Central memory CD8-positive, alpha-beta T cell (primary cell): ENCODE data around the gene SLC25A34.

ENCODE experiments used
- ATAC-seq: fragments of 150-1000 bp; cut with Tn5 transposase; replicated peaks from 2 replicates; pipeline ENCODE4 v1.10.0; 2022; ENCODE audit warnings: mild to moderate bottlenecking, moderate FRiP score, moderate number of reproducible peaks; ENCODE audit not compliant: poor library complexity, severe bottlenecking; ENCODE audit errors: extremely low read depth
- DNase-seq, 2 donors: peaks; one replicate each; pipeline ENCODE4 v3.0.0; 2021; ENCODE audit warnings: low spot score in 2 of 2
- H3K27ac Mint-ChIP-seq: one replicate; pipeline ENCODE4 v1.8.0; 2022; ENCODE audit warnings: low read depth, mild to moderate bottlenecking, moderate library complexity, mixed read lengths
- H3K27me3 Mint-ChIP-seq: one replicate; pipeline ENCODE4 v1.8.0; 2022; ENCODE audit warnings: mixed read lengths
- H3K36me3 Mint-ChIP-seq: one replicate; pipeline ENCODE4 v1.8.0; 2022; ENCODE audit warnings: mild to moderate bottlenecking, moderate library complexity, mixed read lengths; ENCODE audit not compliant: insufficient read depth
- H3K4me1 Mint-ChIP-seq: one replicate; pipeline ENCODE4 v1.8.0; 2022; ENCODE audit warnings: mixed read lengths
- H3K4me3 Mint-ChIP-seq: one replicate; pipeline ENCODE4 v1.8.0; 2022; ENCODE audit warnings: mild to moderate bottlenecking, moderate library complexity, mixed read lengths
- H3K9me3 Mint-ChIP-seq: one replicate; pipeline ENCODE4 v1.8.0; 2022; ENCODE audit warnings: mixed read lengths

Gene SLC25A34

DNA sequence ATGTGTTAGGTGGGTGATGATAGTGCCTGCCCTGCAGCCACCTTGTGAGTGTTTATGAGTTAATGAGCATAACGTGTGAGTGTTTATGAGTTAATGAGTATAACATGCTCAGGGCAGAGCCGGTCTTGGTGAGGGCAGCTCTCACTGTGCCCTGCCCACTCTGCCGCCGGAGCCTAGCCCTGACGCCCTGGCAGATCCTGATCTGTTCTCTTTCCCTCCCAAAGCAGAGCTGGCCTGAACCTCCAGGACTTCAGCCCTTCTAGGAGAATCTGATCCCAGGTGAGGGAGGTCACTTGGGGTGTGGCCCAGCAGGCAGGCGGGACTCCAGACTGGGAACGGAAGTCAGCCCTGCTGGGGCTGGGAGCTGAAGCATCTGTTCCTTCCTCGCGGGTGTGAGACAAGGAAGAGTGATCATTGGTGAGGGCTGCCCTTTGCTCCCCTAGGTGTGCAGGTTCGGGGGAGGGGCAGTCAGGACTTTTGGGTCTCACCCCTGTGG, 28.3 kb downstream of the SLC25A34 start:
- ATAC-seq: no peak
- Mint-ChIP-seq H3K36me3 (peaks cover 4% of the 10 kb centered on the region), H3K4me3 (no peak overlapping the region), H3K9me3 (no peaks in the 10 kb centered on the region), H3K27me3 (peaks cover 71% of the 10 kb centered on the region), H3K4me1 (no peaks in the 10 kb centered on the region), H3K27ac (no peak overlapping the region)
- DNase-seq: no peak

DNA sequence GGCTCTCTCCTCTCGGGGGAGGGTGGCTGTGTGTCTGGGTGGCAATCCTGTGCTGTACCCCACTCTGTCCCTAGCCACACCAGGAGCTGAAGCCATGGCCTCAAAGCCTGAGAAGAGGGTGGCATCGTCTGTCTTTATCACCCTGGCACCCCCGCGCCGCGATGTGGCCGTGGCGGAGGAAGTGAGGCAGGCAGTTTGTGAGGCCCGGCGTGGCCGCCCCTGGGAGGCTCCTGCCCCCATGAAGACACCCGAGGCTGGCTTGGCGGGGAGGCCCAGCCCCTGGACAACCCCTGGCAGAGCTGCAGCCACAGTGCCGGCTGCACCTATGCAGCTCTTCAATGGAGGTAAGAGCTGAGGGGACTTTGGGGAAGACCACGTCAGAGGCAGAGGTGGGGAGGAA, 28.8 kb downstream of the SLC25A34 start:
- H3K9me3 Mint-ChIP-seq: no peaks in the 10 kb centered on the region
- no peak for ATAC-seq

DNA sequence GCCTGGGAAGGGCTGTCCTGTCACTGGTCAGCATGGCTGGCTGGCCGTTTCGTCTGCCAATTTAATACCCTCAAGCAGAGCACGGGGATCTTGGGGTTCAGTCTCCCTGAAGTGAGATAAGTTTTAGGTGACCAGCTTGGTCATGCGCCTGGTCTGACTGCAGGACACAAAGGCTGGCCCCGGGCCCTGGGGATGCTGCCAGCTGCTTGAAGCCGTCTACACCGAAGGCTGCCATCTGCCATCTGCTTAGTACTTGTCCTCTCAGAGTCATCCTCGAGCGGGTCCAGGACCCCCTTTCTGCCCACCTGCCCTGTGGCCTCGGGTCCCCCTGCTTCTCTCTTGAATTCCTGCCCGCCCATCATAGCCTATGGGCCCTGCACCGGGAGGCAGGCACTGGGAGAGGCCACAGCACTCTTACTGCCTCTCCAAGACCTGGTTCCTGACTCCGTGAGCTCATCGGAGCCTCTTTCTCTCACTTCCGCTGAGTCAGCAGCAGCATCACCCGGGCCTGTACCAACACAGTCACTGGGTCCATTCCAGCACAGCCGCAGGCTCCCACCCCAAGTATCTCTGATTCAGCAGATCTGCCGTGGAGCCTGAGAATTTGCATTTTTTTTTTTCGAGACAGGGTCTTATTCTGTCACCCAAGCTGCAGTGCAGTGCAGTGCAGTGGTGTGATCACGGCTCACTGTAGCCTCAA, 29.6 kb downstream of the SLC25A34 start:
- Mint-ChIP-seq H3K4me3 (no peak overlapping the region), H3K9me3 (no peaks in the 10 kb centered on the region), H3K36me3 (peaks cover 4% of the 10 kb centered on the region), H3K27me3 (peaks cover 64% of the 10 kb centered on the region), H3K27ac (no peak overlapping the region), H3K4me1 (no peaks in the 10 kb centered on the region)
- ATAC-seq (no peak), DNase-seq (no peak)

More for the DNA sequence above, 28.8 kb downstream of the SLC25A34 start:
- Mint-ChIP-seq H3K27ac (no peak overlapping the region), H3K4me1 (no peaks in the 10 kb centered on the region), H3K36me3 (peaks cover 4% of the 10 kb centered on the region), H3K27me3 (peaks cover 66% of the 10 kb centered on the region), H3K4me3 (no peak overlapping the region)
- DNase-seq: no peak

DNA sequence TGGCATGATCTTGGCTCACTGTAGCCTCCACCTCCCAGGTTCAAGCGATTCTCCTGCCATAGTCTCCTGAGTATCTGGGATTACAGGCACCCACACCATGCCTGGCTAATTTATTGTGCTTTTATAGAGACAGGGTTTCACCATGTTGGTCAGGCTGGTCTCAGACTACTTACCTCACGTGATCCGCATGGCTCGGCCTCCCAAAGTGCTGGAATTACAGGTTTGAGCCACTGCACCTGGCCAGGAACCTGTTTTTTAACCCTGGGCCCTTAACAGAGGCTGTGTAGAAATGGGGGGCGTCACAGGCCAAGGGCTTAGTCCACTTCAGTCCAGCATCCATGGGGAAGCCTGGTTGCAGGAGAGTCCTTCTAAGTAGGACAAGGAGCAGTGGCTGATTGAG, 31.9 kb downstream of the SLC25A34 start:
- Mint-ChIP-seq H3K36me3 (peaks cover 2% of the 10 kb centered on the region), H3K27me3 (peaks cover 62% of the 10 kb centered on the region), H3K4me3 (no peak overlapping the region), H3K9me3 (no peaks in the 10 kb centered on the region), H3K4me1 (no peaks in the 10 kb centered on the region), H3K27ac (no peak overlapping the region)
- no peak for DNase-seq
- ATAC-seq: no peak

DNA sequence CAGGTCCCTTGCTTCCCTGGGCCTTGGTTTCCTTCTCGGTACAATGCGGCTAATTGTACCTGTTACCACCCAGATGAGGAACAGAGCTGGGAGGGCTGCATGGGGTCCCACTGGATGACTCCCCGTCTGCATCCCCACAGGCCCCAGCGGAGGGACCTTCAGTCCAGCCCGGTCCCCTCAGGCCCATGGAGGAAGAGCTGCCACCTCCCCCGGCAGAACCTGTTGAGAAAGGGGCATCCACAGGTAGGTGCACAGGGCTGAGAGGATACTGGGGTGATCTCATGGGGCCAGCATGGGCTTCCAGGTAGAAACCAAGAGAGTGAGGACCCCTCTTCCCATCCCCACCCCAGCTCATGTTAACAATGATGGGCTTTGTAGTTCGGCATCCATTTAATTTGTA, 32.3 kb downstream of the SLC25A34 start:
- Mint-ChIP-seq H3K4me3 (no peak overlapping the region), H3K27ac (no peak overlapping the region), H3K36me3 (peaks cover 2% of the 10 kb centered on the region), H3K4me1 (no peaks in the 10 kb centered on the region), H3K9me3 (no peaks in the 10 kb centered on the region), H3K27me3 (peaks cover 60% of the 10 kb centered on the region)
- no peak for ATAC-seq
- no peak for DNase-seq

DNA sequence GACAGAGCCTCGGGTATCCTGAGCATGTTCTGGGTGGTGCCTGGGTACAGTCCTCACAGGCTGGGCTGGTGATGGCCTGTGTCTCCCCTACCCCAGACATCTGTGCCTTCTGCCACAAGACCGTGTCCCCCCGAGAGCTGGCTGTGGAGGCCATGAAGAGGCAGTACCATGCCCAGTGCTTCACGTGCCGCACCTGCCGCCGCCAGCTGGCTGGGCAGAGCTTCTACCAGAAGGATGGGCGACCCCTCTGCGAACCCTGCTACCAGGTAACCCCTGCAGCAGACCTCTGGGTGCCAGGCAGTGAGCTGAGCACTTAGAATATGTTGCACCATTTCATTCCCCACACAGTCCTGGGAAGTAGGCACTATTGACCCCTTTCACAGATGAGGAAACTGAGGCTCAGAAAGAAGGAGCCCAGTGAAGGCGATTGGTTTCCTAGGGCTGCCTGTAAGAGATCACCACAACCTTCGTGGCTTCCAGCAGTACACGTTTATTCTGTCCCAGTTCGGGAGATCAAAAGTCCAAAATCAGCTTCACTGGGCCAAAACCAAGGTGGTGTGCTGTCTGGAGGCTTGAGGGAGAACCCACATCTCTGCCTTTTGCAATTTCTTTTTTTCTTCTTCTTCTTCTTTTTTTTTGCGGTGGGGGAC, 34.4 kb downstream of the SLC25A34 start:
- Mint-ChIP-seq H3K36me3 (no peaks in the 10 kb centered on the region), H3K27ac (no peak overlapping the region), H3K27me3 (peaks cover 43% of the 10 kb centered on the region), H3K9me3 (no peaks in the 10 kb centered on the region), H3K4me3 (no peak overlapping the region), H3K4me1 (no peaks in the 10 kb centered on the region)
- ATAC-seq (no peak), DNase-seq (no peak)

DNA sequence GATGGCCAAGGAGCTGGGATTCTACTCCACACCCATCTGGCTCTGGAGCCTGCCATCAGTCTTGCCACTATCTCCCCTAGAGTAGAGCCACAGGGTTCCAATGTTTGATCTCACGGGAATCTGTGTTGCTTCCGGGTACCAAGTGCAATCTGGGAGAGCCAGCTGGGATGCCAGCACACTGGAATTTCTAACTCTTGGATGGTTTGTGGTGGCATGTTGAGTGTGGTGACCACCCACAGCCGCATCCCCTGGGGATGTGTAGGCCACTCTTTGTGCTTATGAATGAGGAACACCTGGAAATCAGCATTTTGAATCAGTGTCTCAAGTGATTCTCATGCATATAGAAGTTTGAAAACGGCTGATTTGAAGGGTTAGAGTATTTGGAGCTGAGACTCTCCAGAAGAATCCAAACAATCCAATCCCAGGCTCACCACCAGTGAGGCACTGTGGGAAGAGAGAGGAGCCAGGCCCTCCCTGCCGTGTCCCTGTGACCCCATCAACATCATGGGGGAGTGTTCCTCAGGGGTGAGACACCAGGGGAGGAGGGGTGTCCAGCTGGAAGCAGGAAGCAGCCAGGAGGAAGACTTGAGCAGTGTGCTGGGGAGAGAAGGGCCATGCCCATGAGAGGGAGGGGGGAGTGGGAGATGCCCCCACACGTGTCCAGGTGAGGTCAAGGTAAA, 35.9 kb downstream of the SLC25A34 start:
- no peak for DNase-seq
- H3K36me3 Mint-ChIP-seq: no peaks in the 10 kb centered on the region
- no peak overlapping the region for H3K27ac Mint-ChIP-seq
- no peak for ATAC-seq
- H3K9me3 Mint-ChIP-seq: no peaks in the 10 kb centered on the region
- peaks cover 35% of the 10 kb centered on the region for H3K27me3 Mint-ChIP-seq
- no peaks in the 10 kb centered on the region for H3K4me1 Mint-ChIP-seq
- H3K4me3 Mint-ChIP-seq: no peak overlapping the region

DNA sequence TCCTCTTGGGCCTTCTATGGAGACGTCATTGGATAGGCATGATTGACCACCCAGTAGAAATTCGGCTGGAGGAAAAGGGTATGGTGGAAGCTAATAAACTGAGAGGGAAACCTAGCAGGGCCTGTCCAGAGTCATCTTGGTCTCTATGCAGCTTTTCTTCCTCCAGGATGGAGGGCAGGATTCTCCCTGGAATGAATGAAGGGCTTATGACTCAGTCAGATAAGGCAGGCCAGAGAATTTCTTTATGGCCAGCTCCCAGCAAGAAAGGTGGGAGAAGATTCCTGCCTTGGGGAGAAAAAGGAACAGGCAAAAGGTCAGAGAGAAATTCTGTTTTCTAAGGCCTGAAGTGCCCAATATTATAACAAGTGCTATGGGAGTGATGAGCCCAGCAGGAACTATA, 39.6 kb downstream of the SLC25A34 start:
- H3K9me3 Mint-ChIP-seq: no peaks in the 10 kb centered on the region
- H3K27ac Mint-ChIP-seq: no peak overlapping the region
- H3K36me3 Mint-ChIP-seq: no peaks in the 10 kb centered on the region
- DNase-seq: no peak
- H3K4me3 Mint-ChIP-seq: no peak overlapping the region
- ATAC-seq: no peak
- H3K4me1 Mint-ChIP-seq: no peaks in the 10 kb centered on the region
- H3K27me3 Mint-ChIP-seq: peaks cover 26% of the 10 kb centered on the region

DNA sequence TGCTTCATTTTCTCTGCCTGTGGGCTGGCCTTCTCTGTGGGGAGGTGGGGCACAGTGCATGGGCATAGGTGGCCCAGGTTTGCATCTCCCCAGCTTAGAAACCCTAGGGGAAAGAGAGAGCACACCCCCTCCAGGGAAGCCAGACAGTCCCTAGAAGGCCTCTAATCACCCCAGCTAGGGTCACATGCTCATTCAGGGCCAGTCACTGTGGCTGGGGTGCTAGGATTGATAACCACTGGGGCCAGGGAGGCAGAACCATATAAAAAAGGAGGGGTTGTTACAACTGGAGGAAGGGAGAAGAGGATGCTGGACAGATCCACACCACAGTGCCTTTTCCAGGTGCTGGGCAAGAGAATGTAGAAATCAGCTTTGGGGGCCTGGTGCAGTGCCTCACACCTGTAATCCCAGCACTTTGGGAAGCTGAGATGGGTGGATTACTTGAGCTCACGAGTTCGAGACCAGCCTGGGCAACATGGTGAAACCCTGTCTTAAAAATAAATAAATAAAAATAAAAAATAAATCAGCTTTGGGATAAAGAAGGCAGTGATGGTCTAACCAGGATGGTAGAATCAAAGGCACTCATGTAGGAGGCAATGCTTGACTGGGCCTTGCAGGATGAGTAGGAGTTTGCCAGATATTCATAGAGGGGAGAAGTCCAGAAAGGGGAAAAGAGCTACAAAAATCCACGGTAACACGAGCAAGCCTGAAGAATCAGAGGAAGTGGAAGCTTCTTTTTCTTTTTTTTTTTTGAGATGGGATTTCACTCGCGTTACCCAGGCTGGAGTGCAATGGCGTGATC, 42.0 kb downstream of the SLC25A34 start:
- DNase-seq (no peak), ATAC-seq (no peak)
- H3K4me1 Mint-ChIP-seq: no peaks in the 10 kb centered on the region
- H3K27ac Mint-ChIP-seq: no peak overlapping the region
- no peaks in the 10 kb centered on the region for H3K36me3 Mint-ChIP-seq
- peaks cover 7% of the 10 kb centered on the region for H3K27me3 Mint-ChIP-seq
- no peaks in the 10 kb centered on the region for H3K9me3 Mint-ChIP-seq
- no peak overlapping the region for H3K4me3 Mint-ChIP-seq

DNA sequence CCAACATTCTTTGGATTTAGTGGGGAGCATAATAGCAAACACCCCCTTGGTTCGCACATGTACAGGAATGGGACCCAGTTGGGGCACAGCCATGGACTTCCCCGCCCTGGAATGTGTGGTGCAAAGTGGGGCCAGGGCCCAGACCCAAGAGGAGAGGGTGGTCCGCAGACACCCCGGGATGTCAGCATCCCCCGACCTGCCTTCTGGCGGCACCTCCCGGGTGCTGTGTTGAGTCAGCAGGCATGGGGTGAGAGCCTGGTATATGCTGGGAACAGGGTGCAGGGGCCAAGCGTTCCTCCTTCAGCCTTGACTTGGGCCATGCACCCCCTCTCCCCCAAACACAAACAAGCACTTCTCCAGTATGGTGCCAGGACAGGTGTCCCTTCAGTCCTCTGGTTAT, 49.6 kb downstream of the SLC25A34 start:
- ATAC-seq: no peak
- H3K9me3 Mint-ChIP-seq: no peaks in the 10 kb centered on the region

DNA sequence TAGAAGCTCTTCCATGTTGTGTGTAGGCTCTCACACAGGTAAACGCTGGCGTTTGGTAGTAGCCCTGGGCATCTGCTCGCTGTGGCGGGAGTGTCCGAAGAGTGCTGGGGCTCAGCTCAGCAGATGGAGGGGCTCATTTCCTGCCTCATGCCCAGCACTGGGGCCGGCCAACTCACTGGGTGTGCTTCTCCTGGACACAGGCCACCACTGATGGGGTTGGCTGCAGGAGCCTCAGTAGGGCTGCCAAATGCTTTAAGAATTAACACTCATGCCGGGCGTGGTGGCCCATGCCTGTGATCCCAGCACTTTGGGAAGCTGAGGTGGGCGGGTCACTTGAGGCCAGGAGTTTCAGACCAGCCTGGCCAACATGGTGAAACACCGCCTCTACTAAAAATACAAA, 50.5 kb downstream of the SLC25A34 start:
- Mint-ChIP-seq H3K4me3 (no peak overlapping the region), H3K27ac (no peak overlapping the region), H3K27me3 (peaks cover 22% of the 10 kb centered on the region), H3K9me3 (no peaks in the 10 kb centered on the region), H3K36me3 (no peaks in the 10 kb centered on the region), H3K4me1 (no peaks in the 10 kb centered on the region)
- DNase-seq (no peak), ATAC-seq (no peak)

More for the DNA sequence above, 49.6 kb downstream of the SLC25A34 start:
- peaks cover 16% of the 10 kb centered on the region for H3K27me3 Mint-ChIP-seq
- no peaks in the 10 kb centered on the region for H3K4me1 Mint-ChIP-seq
- H3K27ac Mint-ChIP-seq: no peak overlapping the region
- H3K36me3 Mint-ChIP-seq: no peaks in the 10 kb centered on the region
- DNase-seq: no peak
- H3K4me3 Mint-ChIP-seq: no peak overlapping the region

DNA sequence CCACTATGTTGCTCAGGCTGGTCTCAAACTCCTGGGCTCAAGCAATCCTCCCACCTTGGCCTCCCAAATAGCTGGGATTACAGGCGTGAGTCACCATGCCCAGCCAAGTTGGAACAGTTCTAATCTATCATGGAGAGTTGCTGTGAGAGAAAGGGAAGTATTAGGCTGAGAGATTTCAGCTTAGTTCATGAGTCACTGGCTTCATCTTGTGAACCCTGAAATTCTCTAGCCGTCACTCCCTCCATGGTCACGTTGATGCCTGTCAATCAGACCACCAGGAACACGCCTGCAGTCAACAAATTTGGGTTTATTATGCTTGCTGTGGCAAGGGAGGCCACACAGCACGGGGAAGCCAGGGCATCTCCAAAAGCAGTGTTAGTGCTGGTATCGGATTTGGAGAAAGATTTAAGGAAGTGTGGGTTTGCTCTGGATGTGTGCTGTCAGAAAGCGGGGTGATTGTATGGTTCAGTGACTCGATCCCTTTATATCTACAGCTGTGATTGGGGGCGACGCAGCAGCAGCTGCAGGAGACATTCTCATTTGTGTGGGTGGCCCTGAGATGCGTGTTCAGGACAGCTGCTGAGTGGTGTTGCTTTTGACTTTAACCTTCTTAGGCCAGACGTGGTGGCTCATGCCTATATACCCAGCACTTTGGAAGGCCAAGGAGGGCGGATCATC, 52.7 kb downstream of the SLC25A34 start:
- H3K36me3 Mint-ChIP-seq: no peaks in the 10 kb centered on the region
- ATAC-seq: no peak
- H3K4me3 Mint-ChIP-seq: no peak overlapping the region
- H3K4me1 Mint-ChIP-seq: peaks cover 5% of the 10 kb centered on the region
- no peak for DNase-seq
- no peak overlapping the region for H3K27ac Mint-ChIP-seq
- H3K9me3 Mint-ChIP-seq: no peaks in the 10 kb centered on the region
- H3K27me3 Mint-ChIP-seq: peaks cover 22% of the 10 kb centered on the region
